Measurements from ENCODE around the gene NPM1.
"Not testable (repeated sequence)": the region's sequence is repeated elsewhere in the genome, so short reads cannot be mapped to it uniquely, and the experiment has no call there.

The NPM1 gene

GRCh38 chr5:171413153-171413910 is 25.7 kb downstream of the NPM1 start:
- DNase-seq (ENCODE audit: low read depth in 2 of 2), result no peak

- DNase-seq (ENCODE audit: low read depth in 2 of 2), result not testable (repeated sequence)
Observed at GRCh38 chr5:171413993-171414392, 26.3 kb downstream of the NPM1 start.

DNA sequence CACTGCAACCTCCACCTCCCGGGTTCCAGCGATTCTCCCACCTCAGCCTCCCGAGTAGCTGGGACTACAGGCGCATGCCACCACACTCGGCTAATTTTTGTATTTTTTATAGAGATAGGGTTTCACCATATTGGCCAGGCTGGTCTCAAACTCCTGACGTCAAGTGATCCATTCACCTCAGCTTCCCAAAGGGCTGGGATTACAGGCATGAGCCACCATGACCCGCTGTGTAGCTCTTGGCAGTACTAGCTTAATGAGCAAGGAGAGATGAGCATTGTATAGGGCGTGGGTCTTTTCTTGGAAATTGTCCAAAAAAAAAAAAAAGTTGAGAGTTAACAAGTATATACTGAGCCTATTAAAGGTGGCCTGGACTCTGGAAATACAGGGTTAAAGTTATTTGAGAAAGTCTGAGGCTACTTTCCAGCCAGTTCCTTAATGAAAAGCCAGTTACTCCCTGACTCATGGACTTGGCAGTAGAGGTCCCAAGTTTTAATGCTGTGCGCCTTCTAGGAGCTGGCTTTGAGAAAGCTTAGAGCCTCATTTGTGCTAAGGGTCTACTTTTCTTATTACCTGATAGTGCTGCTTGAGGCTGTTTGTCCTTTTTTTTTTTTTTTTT is 27.6 kb downstream of the NPM1 start:
- DNase-seq (ENCODE audit: low read depth in 2 of 2), result peak in 1 of 2 experiments; percentile 14

DNA sequence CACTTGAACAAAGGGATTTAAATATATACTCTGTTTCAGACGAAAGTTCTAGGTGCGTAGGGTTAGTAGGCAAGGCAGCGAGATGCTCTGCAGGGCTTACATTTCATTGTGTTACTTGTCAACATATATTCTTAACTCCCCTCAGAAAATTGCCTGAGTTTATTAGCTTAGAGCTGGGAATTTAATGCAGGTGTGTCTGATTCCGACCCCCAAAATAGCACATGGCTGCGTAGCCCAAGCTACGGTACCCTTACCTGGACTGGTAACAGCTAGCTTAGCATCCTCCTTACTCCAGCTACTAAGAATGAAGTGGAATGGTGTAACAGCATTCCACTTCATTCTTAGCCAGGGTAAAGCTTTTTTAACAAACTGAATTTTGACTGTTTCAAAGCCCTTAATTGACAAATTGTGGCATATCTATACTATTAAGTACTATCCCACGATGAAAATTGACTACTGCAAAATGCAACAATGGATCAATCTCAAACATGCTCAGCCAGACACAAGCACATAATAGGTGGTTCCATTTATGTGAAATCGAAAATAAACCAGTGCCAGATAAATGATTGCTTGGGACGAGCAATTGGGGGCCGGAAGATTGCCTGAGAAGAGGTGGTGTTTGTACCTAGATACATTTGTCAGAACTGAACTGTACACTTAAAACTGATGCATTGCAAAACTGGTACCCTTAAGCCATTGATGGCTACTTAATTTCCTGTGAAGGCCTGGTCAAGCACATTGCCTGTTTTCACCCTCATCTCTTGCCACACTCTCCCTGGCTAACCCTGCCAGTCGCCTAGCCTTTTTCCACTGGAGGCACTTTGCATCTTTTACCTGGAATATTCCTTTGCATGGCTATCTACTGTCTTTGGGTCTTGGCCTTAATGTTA is 28.8 kb downstream of the NPM1 start:
- DNase-seq (ENCODE audit: low read depth in 2 of 2), result no peak

- peak in 1 of 2 experiments; percentile 18 for DNase-seq (ENCODE audit: low read depth in 2 of 2)
Observed at GRCh38 chr5:171418316-171418981, 30.8 kb downstream of the NPM1 start.

DNA sequence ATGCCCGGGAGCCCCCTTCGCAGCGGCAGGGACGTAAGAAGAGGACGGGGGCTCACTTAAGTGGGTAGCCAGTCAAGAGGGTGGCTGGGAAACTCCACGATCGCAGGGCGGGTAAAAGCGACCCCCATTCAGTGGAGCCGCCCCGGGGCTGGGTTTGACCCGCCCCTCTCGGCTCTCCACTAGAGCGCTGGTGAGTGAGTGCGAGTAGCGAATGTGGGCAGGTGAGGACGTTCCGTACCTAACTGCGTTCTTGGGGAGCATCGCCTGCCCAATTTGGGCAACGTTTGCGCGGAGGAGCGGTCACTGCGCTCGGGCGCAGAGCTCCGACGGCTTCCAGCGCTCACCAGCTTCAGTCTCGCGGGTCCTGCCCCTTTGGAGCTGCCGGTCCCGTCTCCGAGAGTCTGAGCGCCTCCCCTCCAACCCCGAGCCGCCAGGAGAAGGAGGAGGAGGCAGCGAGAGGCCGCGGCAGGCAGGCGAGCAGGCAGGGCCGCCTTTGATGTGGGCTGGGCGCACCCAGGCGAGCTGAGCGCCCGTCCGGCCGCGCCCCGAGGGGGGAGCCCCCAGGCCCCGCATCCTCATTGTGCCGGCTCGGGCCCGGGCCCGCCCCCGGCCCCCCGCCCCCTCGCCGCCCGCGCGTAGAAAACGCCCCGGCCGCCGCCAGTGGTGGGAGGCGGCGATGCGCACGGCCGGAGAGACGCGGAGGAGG is 31.5 kb downstream of the NPM1 start, which contains the start of gene FGF18:
Gene FGF18 (plus strand): TSS at position 666 of the 706 bp plus-strand sequence. CDS start 553 bp downstream, outside the sequence.
- peak in 1 of 2 experiments; percentile 4 for DNase-seq (ENCODE audit: low read depth in 2 of 2)

GRCh38 chr5:171419688-171420430 is 32.2 kb downstream of the NPM1 start:
- DNase-seq (ENCODE audit: low read depth in 2 of 2), result no peak

- DNase-seq (ENCODE audit: low read depth in 2 of 2), result peak; percentile 75 to 77
Observed at GRCh38 chr5:171420431-171421241, 33.0 kb downstream of the NPM1 start.

DNA sequence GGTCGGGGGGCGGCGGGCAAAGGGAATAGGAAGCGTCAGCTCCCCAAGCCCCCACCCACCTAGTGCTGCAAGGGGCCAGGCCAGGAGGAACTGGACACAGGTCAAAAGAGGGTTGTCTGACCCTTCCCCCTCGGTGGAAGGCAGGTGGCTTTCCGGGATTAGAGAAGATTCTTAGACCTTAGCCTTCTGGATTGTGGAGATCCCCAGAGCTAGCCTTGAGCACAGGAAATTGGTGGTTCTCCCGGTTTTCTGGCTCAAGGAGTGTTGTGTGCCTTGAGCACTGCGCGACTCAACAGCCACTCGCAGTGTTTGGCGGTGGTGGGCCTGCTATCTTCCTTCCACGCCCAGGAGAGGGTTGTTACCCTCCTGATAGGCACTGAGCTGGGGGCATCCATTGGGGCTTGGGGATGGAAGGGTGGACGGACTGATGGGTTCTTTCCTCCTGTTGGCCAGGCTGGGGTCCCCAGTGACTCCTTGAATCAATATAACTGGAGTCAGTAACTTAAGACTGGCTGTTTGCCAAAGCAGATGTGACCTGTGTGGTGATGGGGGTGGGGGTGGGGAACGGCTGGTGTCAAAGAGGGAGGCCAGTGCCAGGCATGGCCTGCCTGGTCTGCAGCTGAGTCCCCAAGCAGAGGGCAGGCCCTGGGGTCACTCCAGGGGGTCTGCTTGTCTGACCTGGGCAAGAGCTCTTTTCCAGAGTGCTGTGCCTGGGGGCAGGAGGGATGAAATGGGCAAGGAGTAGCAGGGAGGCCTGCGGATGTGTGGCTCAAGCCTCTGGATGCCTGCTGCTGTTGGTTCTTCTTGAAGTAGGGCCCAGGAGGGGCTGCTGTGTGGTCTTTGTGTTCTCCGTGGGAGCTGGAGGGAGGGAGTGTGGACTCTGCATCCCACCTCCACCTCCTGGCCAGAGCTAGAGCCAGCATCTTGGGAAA is 33.9 kb downstream of the NPM1 start:
- no peak for DNase-seq (ENCODE audit: low read depth in 2 of 2)

GRCh38 chr5:171422495-171422894 is 34.8 kb downstream of the NPM1 start:
- DNase-seq (ENCODE audit: low read depth in 2 of 2), result no peak

DNA sequence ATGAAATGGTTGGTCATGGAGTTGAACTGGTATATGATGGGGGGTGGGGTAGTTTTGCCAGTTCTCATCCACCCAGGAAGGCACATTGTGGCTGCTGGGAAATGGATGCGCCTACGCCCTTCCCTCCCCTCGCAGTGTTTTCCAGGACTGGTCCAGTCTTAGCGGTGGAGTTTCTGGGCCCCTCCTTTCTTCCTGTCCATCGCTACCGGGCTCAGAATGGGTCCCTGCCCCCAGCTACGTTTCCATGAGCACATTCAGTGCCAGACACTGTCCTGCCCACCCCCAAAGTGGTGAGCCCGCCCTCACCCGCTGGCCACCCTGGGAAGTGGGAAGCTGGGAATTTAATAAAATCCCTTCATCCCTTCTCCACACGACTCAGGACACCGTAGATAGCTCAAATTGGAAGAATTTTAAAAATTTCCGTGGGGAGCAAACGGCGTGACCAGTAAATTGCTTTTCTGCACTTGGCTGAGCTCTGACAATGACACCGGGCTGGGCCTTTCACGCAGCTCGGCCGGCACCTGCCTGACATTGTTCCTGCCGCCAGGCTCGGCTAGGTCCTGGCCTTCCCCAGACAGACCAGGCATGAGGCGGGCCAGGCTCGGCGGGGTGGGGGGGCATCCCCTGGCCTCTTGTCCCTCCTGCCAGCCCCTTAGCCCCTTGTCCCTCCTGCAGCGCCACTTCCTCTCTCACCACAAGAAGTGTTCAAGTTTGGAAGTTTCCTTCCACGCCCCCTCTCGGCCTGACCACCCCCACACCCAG is 35.4 kb downstream of the NPM1 start:
- no peak for DNase-seq (ENCODE audit: low read depth in 2 of 2)

GRCh38 chr5:171424726-171425125 is 37.1 kb downstream of the NPM1 start:
- no peak for DNase-seq (ENCODE audit: low read depth in 2 of 2)

DNA sequence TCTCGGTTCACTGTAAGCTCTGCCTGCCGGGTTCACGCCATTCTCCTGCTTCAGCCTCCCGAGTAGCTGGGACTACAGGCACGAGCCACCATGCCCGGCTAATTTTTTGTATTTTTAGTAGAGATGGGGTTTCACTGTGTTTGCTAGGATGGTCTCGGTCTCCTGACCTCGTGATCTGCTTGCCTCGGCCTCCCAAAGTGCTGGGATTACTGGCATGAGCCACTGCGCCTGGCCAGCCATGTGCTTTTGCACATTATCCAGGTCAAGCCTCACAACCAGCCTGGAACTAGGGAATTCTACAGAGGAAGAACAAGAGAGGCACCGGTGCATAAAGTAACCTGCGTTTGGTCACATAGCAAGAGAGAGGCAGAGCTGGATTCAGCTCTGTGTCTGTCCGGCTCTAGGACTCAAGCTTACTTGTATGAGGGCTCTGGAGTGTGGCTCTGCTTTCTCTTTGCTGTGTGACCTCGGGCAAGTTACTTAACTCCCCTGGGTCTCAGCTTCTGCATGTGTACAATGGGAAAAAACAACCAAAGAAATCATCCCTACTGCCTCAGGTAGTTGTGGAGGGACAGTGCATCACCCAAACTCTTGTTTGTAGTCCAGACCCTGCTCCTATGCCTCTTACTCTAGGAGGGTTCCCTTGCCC is 38.1 kb downstream of the NPM1 start:
- DNase-seq (ENCODE audit: low read depth in 2 of 2), result no peak

- no peak for DNase-seq (ENCODE audit: low read depth in 2 of 2)
Observed at GRCh38 chr5:171426266-171426665, 38.6 kb downstream of the NPM1 start.

- no peak for DNase-seq (ENCODE audit: low read depth in 2 of 2)
Observed at GRCh38 chr5:171426680-171427079, 39.0 kb downstream of the NPM1 start.

- no peak for DNase-seq (ENCODE audit: low read depth in 2 of 2)
Observed at GRCh38 chr5:171427318-171428167, 39.9 kb downstream of the NPM1 start.
